ENCODE measurements around the gene CARNS1.

The CARNS1 gene

GRCh38 chr11:67375320-67376055 is 40.0 kb upstream of the CARNS1 start:
- no peak for DNase-seq (ENCODE audit: low read depth in 2 of 2)

- DNase-seq (ENCODE audit: low read depth in 2 of 2): no peak
These were observed 39.2 kb upstream of the CARNS1 start for GRCh38 chr11:67376063-67376820.

- no peak for DNase-seq (ENCODE audit: low read depth in 2 of 2)
These were observed 38.3 kb upstream of the CARNS1 start for GRCh38 chr11:67376873-67377808.

- no peak for DNase-seq (ENCODE audit: low read depth in 2 of 2)
These were observed 36.9 kb upstream of the CARNS1 start for GRCh38 chr11:67378544-67378943.

GRCh38 chr11:67379061-67380058 is 36.1 kb upstream of the CARNS1 start:
- no peak for DNase-seq (ENCODE audit: low read depth in 2 of 2)

GRCh38 chr11:67381244-67381972 is 34.1 kb upstream of the CARNS1 start:
- no peak for DNase-seq (ENCODE audit: low read depth in 2 of 2)

GRCh38 chr11:67382276-67383136 is 33.0 kb upstream of the CARNS1 start:
- peak; percentile 70 to 77 for DNase-seq (ENCODE audit: low read depth in 2 of 2)

GRCh38 chr11:67384851-67385366 is 30.6 kb upstream of the CARNS1 start:
- DNase-seq (ENCODE audit: low read depth in 2 of 2): no peak

GRCh38 chr11:67387069-67387468 is 28.4 kb upstream of the CARNS1 start:
- no peak for DNase-seq (ENCODE audit: low read depth in 2 of 2)

GRCh38 chr11:67387518-67387917 is 28.0 kb upstream of the CARNS1 start:
- DNase-seq (ENCODE audit: low read depth in 2 of 2): no peak

- DNase-seq (ENCODE audit: low read depth in 2 of 2): no peak
These were observed 26.0 kb upstream of the CARNS1 start for GRCh38 chr11:67389477-67389876.

GRCh38 chr11:67390947-67391303 is 24.6 kb upstream of the CARNS1 start:
- DNase-seq (ENCODE audit: low read depth in 2 of 2): no peak

- peak; percentile 83 to 91 for DNase-seq (ENCODE audit: low read depth in 2 of 2)
These were observed 23.9 kb upstream of the CARNS1 start, which contains the start of gene RAD9A for GRCh38 chr11:67391304-67392182. Gene RAD9A (plus strand): TSS chr11:67391986. CDS start chr11:67392045, 59 bp downstream.

GRCh38 chr11:67392183-67392715 is 23.2 kb upstream of the CARNS1 start:
- DNase-seq (ENCODE audit: low read depth in 2 of 2): no peak

GRCh38 chr11:67393437-67393836 is 22.0 kb upstream of the CARNS1 start:
- DNase-seq (ENCODE audit: low read depth in 2 of 2): no peak

GRCh38 chr11:67393990-67394389 is 21.5 kb upstream of the CARNS1 start:
- no peak for DNase-seq (ENCODE audit: low read depth in 2 of 2)

- no peak for DNase-seq (ENCODE audit: low read depth in 2 of 2)
These were observed 19.8 kb upstream of the CARNS1 start for GRCh38 chr11:67395555-67396258.
